Right atrium auricular region (tissue), 2 donors: ENCODE data around the gene SMNDC1. TPM values are rescaled to one million over a fixed set of nuclear protein-coding genes. Genes with fewer than 3 reads are reported as not detected.

Source experiments
- DNase-seq: peaks from one replicate; pipeline ENCODE4 v3.0.0-alpha.2; 2019; ENCODE audit warnings: low spot score
- H3K27ac ChIP-seq, 2 donors: fragments of 200-600 bp; sonication (generic); 1 replicate in 1 of 2; 2 replicates in 1 of 2; pipeline ENCODE4 v1.5.1; 2016 to 2019
- H3K27me3 ChIP-seq, 2 donors: fragments of 200-600 bp; sonication (generic); one replicate each; pipeline versions ENCODE4 v1.5.1 to v1.6.0; 2017 to 2019
- H3K36me3 ChIP-seq: fragments of 200-600 bp; sonication (generic); one replicate; pipeline ENCODE4 v1.5.1; 2016
- H3K4me1 ChIP-seq, 2 donors: fragments of 200-600 bp; sonication (generic); one replicate each; pipeline versions ENCODE4 v1.5.1 to v1.6.0; 2017 to 2019
- H3K4me3 ChIP-seq, 2 donors: fragments of 200-600 bp; sonication (generic); 1 replicate in 1 of 2; 2 replicates in 1 of 2; pipeline ENCODE4 v1.5.1; 2017 to 2019; ENCODE audit warnings: mild to moderate bottlenecking in 1 of 2, moderate library complexity in 1 of 2
- H3K9me3 ChIP-seq, 2 donors: fragments of 200-600 bp; sonication (generic); one replicate each; pipeline ENCODE4 v1.5.1; 2019
- CTCF ChIP-seq, 2 donors: fragments of 200-600 bp; sonication (generic); IDR thresholded peaks; one replicate each; pipeline ENCODE4 v1.5.1; 2019; ENCODE audit warnings: antibody characterized with exemption in 2 of 2
- total RNA-seq, 2 donors: library from RNA; depleted of rRNA; stranded (reverse); fragments of >200 nt; gene quantifications; one replicate each; pipeline ENCODE4 v1.1.0, GENCODE V29; 2016

Gene SMNDC1
- total RNA-seq, 2 donors from 2014 or later, result 5.0 to 5.9 TPM

DNA sequence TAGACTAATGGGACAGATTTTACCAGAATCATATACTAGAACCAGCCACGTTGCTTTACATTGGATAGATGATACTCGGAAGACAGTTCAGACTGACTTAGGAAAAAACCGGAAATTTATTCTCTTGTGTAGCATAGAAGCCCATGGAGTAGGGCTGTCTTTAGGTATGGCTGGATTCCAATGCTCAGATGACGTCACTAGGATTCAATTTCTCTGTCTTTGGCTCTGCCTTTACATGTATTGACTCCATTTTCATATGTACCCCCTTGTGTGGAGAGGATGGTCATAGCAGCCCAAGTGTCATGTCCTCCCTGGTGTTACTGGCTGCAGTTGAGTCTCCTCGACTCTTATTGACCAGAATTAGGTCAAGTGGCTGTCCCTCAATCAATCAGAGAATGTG is 39.2 kb upstream of the SMNDC1 start:
- Histone ChIP-seq H3K9me3 (no peaks in the 10 kb centered on the region), H3K27ac (no peak overlapping the region), H3K27me3 (no peaks in the 10 kb centered on the region), H3K4me1 (no peaks in the 10 kb centered on the region), H3K4me3 (no peak overlapping the region), H3K36me3 (no peaks in the 10 kb centered on the region)
- no peak for TF ChIP-seq CTCF (IDR thresholded peaks at IDR 0.05)
- DNase-seq, result no peak

DNA sequence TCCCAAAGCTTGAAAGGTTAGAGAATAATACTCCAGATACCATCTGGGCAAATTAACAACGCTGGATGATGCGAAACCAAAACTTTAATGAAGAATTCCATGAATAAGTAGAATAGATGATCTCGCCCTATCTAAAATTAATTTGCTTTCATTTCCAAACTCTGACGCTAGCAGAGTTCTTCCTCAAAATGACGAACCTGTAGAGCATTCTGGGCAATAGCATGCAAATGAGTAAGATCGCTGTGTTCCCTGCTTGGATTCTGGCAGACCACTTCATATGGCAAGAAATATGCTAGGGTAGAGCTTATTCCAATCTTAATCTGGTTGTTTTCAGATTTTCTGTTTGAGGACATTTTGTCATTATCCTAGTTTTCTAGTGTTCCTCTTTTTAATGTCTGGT is 36.1 kb upstream of the SMNDC1 start:
- peaks cover 0 to 7% of the 10 kb centered on the region in 2 donors for H3K4me1 ChIP-seq
- DNase-seq, result no peak
- TF ChIP-seq CTCF (IDR thresholded peaks at IDR 0.05), result no peak
- H3K9me3 ChIP-seq, result no peaks in the 10 kb centered on the region
- no peaks in the 10 kb centered on the region for H3K27me3 ChIP-seq
- no peaks in the 10 kb centered on the region for H3K36me3 ChIP-seq
- H3K4me3 ChIP-seq, result no peak overlapping the region
- H3K27ac ChIP-seq, result no peak overlapping the region

DNA sequence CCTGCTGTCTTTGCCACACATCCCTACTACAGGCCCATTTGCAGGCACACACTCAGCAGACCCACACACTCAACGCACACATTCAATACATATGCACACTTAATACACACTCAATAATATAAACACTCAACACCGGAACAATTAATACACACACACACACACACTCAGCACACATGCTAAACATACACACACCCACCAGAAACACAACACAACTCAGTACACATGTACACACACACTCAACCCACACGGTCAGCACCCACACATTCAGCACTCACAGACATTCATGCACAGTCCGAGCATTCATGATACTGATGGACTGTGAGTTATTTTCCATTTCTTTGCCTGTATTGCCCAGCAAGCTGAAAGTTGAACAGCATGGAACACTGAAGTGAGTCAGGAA is 35.4 kb upstream of the SMNDC1 start:
- H3K4me1 ChIP-seq, result peaks cover 0 to 9% of the 10 kb centered on the region in 2 donors
- H3K36me3 ChIP-seq, result no peaks in the 10 kb centered on the region
- H3K9me3 ChIP-seq, result no peaks in the 10 kb centered on the region
- TF ChIP-seq CTCF (IDR thresholded peaks at IDR 0.05), result no peak
- DNase-seq, result no peak
- no peak overlapping the region for H3K4me3 ChIP-seq
- no peaks in the 10 kb centered on the region for H3K27me3 ChIP-seq
- no peak overlapping the region for H3K27ac ChIP-seq

DNA sequence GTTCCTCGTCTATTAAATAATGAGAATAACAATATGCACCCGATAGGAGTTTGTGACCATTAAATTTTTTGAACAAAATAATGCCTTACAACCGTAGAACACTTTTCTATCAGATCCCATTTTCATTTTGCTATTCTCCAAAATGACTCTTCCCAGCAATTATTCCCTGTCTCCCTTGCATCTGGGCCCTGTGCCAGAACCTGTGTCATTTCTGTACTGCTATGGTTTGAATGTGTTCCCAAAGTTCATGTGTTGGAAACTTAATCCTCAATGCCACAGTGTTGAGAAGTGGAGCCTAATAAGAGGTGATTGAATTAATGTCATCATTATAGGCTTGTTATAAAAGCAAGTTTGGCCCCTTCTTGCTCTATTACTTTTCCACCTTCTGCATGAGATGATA is 33.2 kb upstream of the SMNDC1 start:
- Histone ChIP-seq H3K27ac (no peak overlapping the region), H3K27me3 (no peaks in the 10 kb centered on the region), H3K36me3 (no peaks in the 10 kb centered on the region), H3K4me1 (peaks cover 0 to 9% of the 10 kb centered on the region in 2 donors), H3K9me3 (no peaks in the 10 kb centered on the region), H3K4me3 (no peak overlapping the region)
- no peak for TF ChIP-seq CTCF (IDR thresholded peaks at IDR 0.05)
- DNase-seq, result no peak

- no peaks in the 10 kb centered on the region for H3K27me3 ChIP-seq
- DNase-seq, result no peak
- no peak overlapping the region for H3K4me3 ChIP-seq
- H3K4me1 ChIP-seq, result peaks cover 0 to 9% of the 10 kb centered on the region in 2 donors
- H3K9me3 ChIP-seq, result no peaks in the 10 kb centered on the region
- H3K36me3 ChIP-seq, result no peaks in the 10 kb centered on the region
- no peak overlapping the region for H3K27ac ChIP-seq
- no peak for TF ChIP-seq CTCF (IDR thresholded peaks at IDR 0.05)
These were observed 32.7 kb upstream of the SMNDC1 start for GRCh38 chr10:110337401-110337800.

DNA sequence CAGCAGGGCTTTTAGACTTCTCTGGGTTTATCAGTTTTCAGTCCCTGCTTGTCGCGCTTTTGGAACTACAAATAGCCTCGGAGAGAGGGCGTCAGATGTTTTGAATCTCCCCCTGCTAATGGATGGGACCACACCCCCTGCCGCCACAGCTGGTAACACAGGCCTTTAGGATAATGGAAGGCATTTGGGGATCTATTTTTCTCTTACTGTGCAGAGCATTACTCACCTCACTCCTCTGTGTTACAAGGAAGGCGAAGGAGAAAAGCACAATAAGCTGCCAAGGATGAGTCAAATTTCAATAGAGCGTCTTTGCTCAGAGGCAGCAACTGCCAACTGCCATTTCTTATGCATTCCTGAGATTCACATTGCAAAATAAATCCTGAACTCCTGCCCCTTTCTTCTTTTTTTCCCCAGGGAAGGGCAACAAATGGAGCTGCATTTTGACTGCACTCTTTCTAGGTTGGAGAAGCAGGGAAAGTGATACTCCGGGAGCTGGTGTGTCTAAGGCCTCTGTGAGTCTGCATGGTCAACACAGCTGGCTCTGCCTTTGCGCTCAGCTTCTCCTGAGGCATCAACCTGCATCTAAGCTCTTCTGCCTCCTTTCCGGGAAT is 31.5 kb upstream of the SMNDC1 start:
- no peak for DNase-seq
- Histone ChIP-seq H3K9me3 (no peaks in the 10 kb centered on the region), H3K27me3 (no peaks in the 10 kb centered on the region), H3K36me3 (no peaks in the 10 kb centered on the region), H3K27ac (no peak overlapping the region), H3K4me3 (no peak overlapping the region), H3K4me1 (peaks cover 0 to 9% of the 10 kb centered on the region in 2 donors)
- no peak for TF ChIP-seq CTCF (IDR thresholded peaks at IDR 0.05)
